ENCODE data around the gene UBE2E2. TPM values are rescaled to one million over a fixed set of nuclear protein-coding genes. Genes with fewer than 3 reads are reported as not detected.

The UBE2E2 gene
- total RNA-seq, 4 donors from 2014 or later, result 7.9 to 44.7 (median 26.6) TPM

DNA sequence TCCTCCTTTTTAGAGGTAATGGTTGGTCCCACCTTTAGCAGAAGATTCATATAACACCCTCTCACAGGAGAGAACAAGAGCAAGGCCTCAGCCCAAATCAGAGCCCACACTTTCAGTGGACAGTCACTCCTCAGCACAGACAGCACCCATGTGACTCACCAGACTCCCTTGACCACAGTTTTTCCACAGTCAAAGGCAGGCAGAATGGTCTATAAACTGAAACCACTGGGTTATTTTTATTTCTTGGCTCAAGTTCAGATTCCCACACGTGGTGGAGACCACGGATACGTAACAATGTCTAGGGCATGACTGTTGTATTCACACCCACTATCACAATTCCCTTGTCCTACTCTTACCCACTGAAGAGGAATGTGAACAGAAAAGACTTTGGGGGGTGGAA is 364.8 kb downstream of the UBE2E2 start:
- TF ChIP-seq, protein P1, sequence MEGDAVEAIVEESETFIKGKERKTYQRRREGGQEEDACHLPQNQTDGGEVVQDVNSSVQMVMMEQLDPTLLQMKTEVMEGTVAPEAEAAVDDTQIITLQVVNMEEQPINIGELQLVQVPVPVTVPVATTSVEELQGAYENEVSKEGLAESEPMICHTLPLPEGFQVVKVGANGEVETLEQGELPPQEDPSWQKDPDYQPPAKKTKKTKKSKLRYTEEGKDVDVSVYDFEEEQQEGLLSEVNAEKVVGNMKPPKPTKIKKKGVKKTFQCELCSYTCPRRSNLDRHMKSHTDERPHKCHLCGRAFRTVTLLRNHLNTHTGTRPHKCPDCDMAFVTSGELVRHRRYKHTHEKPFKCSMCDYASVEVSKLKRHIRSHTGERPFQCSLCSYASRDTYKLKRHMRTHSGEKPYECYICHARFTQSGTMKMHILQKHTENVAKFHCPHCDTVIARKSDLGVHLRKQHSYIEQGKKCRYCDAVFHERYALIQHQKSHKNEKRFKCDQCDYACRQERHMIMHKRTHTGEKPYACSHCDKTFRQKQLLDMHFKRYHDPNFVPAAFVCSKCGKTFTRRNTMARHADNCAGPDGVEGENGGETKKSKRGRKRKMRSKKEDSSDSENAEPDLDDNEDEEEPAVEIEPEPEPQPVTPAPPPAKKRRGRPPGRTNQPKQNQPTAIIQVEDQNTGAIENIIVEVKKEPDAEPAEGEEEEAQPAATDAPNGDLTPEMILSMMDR (IDR thresholded peaks at IDR 0.05 in 4 of 5, conservative IDR thresholded peaks at IDR 0.05 in 1 of 5), result no peak
- TF ChIP-seq POLR2A (IDR thresholded peaks at IDR 0.05), result no peak
- peak; percentile 59 to 71 for ATAC-seq
- intact Hi-C loops (cut with DNase I; ENCODE audit: low total_unique reads), result no loop called here
- H3K4me3 ChIP-seq, result no peak overlapping the region
- H3K4me1 ChIP-seq, result peaks cover 10 to 18% of the 10 kb centered on the region in 2 donors
- H3K27ac ChIP-seq, result no peak overlapping the region
- no peaks in the 10 kb centered on the region for H3K9me3 ChIP-seq
- H3K27me3 ChIP-seq, result no peaks in the 10 kb centered on the region
- H3K36me3 ChIP-seq, result no peaks in the 10 kb centered on the region
- no peak for DNase-seq
- in situ Hi-C loops (cut with MboI; ENCODE audit: low sequenced_read_pairs in 4 of 4), result no loop called here

DNA sequence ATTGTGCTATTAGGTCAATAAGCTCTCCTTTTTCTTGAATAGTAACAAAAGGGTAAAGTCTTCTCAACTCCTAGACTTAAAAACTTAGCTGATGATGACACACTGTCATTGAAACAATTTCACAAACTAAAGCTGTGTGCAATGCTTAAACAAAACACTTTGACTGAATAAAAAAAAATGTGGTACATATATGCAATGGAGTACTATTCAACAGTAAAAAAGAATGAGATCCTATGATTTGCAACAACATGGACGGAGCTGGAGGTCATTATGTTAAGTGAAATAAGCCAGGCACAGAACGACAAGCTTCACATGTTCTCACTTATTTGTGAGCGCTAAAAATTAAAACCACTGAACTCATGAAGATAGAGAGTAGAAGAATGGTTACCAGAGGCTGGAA is 370.7 kb downstream of the UBE2E2 start:
- no peak overlapping the region for H3K4me3 ChIP-seq
- TF ChIP-seq, protein P1 (IDR thresholded peaks at IDR 0.05 in 4 of 5, conservative IDR thresholded peaks at IDR 0.05 in 1 of 5), result no peak
- no peak for TF ChIP-seq POLR2A (IDR thresholded peaks at IDR 0.05)
- no peak for DNase-seq
- ATAC-seq, result no peak
- no peaks in the 10 kb centered on the region for H3K27me3 ChIP-seq
- no peak overlapping the region for H3K27ac ChIP-seq
- intact Hi-C loops (cut with DNase I; ENCODE audit: low total_unique reads) (no loop called here), in situ Hi-C loops (cut with MboI; ENCODE audit: low sequenced_read_pairs in 4 of 4) (no loop called here)
- H3K36me3 ChIP-seq, result no peaks in the 10 kb centered on the region
- H3K9me3 ChIP-seq, result no peaks in the 10 kb centered on the region
- H3K4me1 ChIP-seq, result no peaks in the 10 kb centered on the region

DNA sequence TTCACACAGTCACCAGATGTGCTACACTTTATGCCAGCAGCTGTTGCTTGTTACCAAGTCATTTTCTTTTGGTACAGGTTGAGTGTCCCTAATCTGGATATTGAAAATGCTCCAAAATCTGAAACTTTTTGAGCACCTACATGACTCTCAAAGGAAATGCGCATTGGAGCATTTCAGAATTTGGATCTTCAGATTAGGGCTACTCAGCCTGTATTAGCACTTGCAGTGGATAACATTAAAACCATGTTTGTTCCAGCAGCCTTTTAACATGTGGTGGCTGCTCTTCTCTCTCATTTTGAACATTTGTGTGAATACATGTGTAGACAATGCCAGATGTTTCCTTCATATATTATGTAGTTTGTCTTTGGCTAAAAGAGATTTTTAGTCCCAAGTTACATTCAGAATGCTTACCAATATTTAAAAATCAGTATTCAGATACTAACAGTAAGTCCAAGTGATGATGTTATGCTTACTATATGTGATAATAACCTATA is 371.7 kb downstream of the UBE2E2 start:
- no peak for ATAC-seq
- TF ChIP-seq POLR2A (IDR thresholded peaks at IDR 0.05), result no peak
- TF ChIP-seq, protein P1 (IDR thresholded peaks at IDR 0.05 in 4 of 5, conservative IDR thresholded peaks at IDR 0.05 in 1 of 5), result no peak
- in situ Hi-C loops (cut with MboI; ENCODE audit: low sequenced_read_pairs in 4 of 4) (no loop called here), intact Hi-C loops (cut with DNase I; ENCODE audit: low total_unique reads) (no loop called here)
- no peak overlapping the region for H3K4me3 ChIP-seq
- H3K27me3 ChIP-seq, result no peaks in the 10 kb centered on the region
- H3K9me3 ChIP-seq, result no peaks in the 10 kb centered on the region
- no peak for DNase-seq
- H3K27ac ChIP-seq, result no peak overlapping the region
- no peaks in the 10 kb centered on the region for H3K36me3 ChIP-seq
- no peaks in the 10 kb centered on the region for H3K4me1 ChIP-seq

DNA sequence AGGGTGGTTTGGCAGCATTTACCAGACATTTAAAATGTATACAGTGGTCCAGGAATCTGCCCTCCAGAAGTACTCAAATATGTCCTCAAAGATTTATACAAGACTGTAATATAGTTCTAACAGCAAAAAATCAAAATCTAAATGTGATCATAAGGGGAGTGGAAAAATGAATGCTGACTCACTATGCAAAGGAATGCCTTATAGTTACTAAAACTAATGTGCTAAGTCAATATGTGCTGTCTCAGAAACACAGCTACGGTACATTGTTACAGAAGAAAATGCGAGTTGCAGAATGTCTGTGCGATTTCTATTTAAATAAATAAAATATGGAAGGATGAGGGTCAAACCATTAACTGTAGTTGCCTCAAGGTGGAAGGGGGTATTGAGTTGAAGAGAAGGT is 372.6 kb downstream of the UBE2E2 start:
- in situ Hi-C loops (cut with MboI; ENCODE audit: low sequenced_read_pairs in 4 of 4), result no loop called here

More for the DNA sequence above, 372.6 kb downstream of the UBE2E2 start:
- peak overlapping the region in 1 of 4 donors; percentile 32 for H3K27ac ChIP-seq
- ATAC-seq (no peak), DNase-seq (no peak)
- no peaks in the 10 kb centered on the region for H3K4me1 ChIP-seq
- intact Hi-C loops (cut with DNase I; ENCODE audit: low total_unique reads), result no loop called here
- no peak overlapping the region for H3K4me3 ChIP-seq
- no peaks in the 10 kb centered on the region for H3K36me3 ChIP-seq
- TF ChIP-seq POLR2A (IDR thresholded peaks at IDR 0.05), result no peak
- TF ChIP-seq, protein P1 (IDR thresholded peaks at IDR 0.05 in 4 of 5, conservative IDR thresholded peaks at IDR 0.05 in 1 of 5), result no peak
- no peaks in the 10 kb centered on the region for H3K27me3 ChIP-seq
- H3K9me3 ChIP-seq, result no peaks in the 10 kb centered on the region

Measured in gastrocnemius medialis (tissue), 4 donors.